BLaER1 treated with 17β-estradiol and CSF1 and Interleukin-3, amounts not matched to agents 10 nM and 100 nM (cell line): ENCODE data around the gene RASGEF1B.
A peak's percentile ranks its signal among the peaks of the same experiment; 100 is the strongest.
"Not testable (repeated sequence)": the region's sequence is repeated elsewhere in the genome, so short reads cannot be mapped to it uniquely, and the experiment has no call there.

Experiments
- H3K27ac ChIP-seq, 11 experiments: shearing (Covaris generic); formaldehyde crosslinking; 2 replicates each; pipeline ENCODE4 v1.8.1; 2022
- H3K27me3 ChIP-seq, 11 experiments: shearing (Covaris generic); formaldehyde crosslinking; 2 replicates each; pipeline ENCODE4 v1.8.1; 2022
- H3K36me3 ChIP-seq, 11 experiments: shearing (Covaris generic); formaldehyde crosslinking; 2 replicates each; pipeline ENCODE4 v1.8.1; 2022
- H3K4me1 ChIP-seq, 10 experiments: shearing (Covaris generic); formaldehyde crosslinking; 2 replicates each; pipeline ENCODE4 v1.8.1; 2022
- H3K4me2 ChIP-seq, 11 experiments: shearing (Covaris generic); formaldehyde crosslinking; 2 replicates each; pipeline ENCODE4 v1.8.1; 2022
- H3K4me3 ChIP-seq, 10 experiments: shearing (Covaris generic); formaldehyde crosslinking; 2 replicates each; pipeline ENCODE4 v1.8.1; 2022
- H3K9ac ChIP-seq, 11 experiments: shearing (Covaris generic); formaldehyde crosslinking; 2 replicates each; pipeline ENCODE4 v1.8.1; 2022
- H3K9me3 ChIP-seq, 11 experiments: shearing (Covaris generic); formaldehyde crosslinking; replicated peaks in 1 of 11; 2 replicates each; pipeline ENCODE4 v1.8.1; 2022
- H4K20me1 ChIP-seq, 11 experiments: shearing (Covaris generic); formaldehyde crosslinking; 2 replicates each; pipeline ENCODE4 v1.8.1; 2022
- Cebpa-rat ChIP-seq, 11 experiments: shearing (Covaris generic); IDR thresholded peaks; 2 replicates each; pipeline ENCODE4 v1.8.1; 2022

RASGEF1B gene

GRCh38 chr4:81408341-81408740 is 63.4 kb downstream of the RASGEF1B start:
- Histone ChIP-seq H3K36me3 (no peaks in the 10 kb centered on the region), H3K27ac (no peak overlapping the region), H4K20me1 (no peaks in the 10 kb centered on the region), H3K27me3 (no peaks in the 10 kb centered on the region), H3K4me2 (no peak overlapping the region), H3K4me3 (no peak overlapping the region), H3K9ac (no peak overlapping the region), H3K9me3 (no peaks in the 10 kb centered on the region), H3K4me1 (no peaks in the 10 kb centered on the region)
- TF ChIP-seq Cebpa-rat (IDR thresholded peaks at IDR 0.05) = no peak

- no peak overlapping the region for H3K27ac ChIP-seq
- no peak overlapping the region for H3K9ac ChIP-seq
- no peak for TF ChIP-seq Cebpa-rat (IDR thresholded peaks at IDR 0.05)
- no peak overlapping the region for H3K4me3 ChIP-seq
- no peaks in the 10 kb centered on the region for H3K9me3 ChIP-seq
- no peaks in the 10 kb centered on the region for H3K27me3 ChIP-seq
- H4K20me1 ChIP-seq = no peaks in the 10 kb centered on the region
- no peaks in the 10 kb centered on the region for H3K4me1 ChIP-seq
- H3K36me3 ChIP-seq = no peaks in the 10 kb centered on the region
- H3K4me2 ChIP-seq = no peak overlapping the region
Observed at GRCh38 chr4:81407726-81408125, 64.0 kb downstream of the RASGEF1B start.

GRCh38 chr4:81406481-81406880 is 65.2 kb downstream of the RASGEF1B start:
- not testable (repeated sequence) for H4K20me1 ChIP-seq, H3K9me3 ChIP-seq, H3K9ac ChIP-seq, H3K4me3 ChIP-seq, H3K4me1 ChIP-seq, H3K4me2 ChIP-seq, H3K27me3 ChIP-seq, H3K27ac ChIP-seq, H3K36me3 ChIP-seq

GRCh38 chr4:81405900-81406401 is 65.8 kb downstream of the RASGEF1B start:
- no peaks in the 10 kb centered on the region for H3K36me3 ChIP-seq
- H3K4me1 ChIP-seq = 0 out of 20 replicates have a peak, but pooled peaks cover 0 to 3% (median 0%) of the 10 kb centered on the region in 10 experiments
- peak in 8 of 11 experiments; percentile 63 to 97 (median 79); a peak in 11 of 22 replicates for TF ChIP-seq Cebpa-rat (IDR thresholded peaks at IDR 0.05)
- no peaks in the 10 kb centered on the region for H3K9me3 ChIP-seq
- H3K9ac ChIP-seq = no peak overlapping the region
- H4K20me1 ChIP-seq = no peaks in the 10 kb centered on the region
- peak overlapping the region in 1 of 10 experiments; percentile 28; a peak in 1 of 20 replicates for H3K4me3 ChIP-seq
- no peaks in the 10 kb centered on the region for H3K27me3 ChIP-seq
- peak overlapping the region in 4 of 11 experiments; percentile 11 to 58 (median 27); a peak in 3 of 22 replicates for H3K4me2 ChIP-seq
- no peak overlapping the region for H3K27ac ChIP-seq

GRCh38 chr4:81404741-81405140 is 67.0 kb downstream of the RASGEF1B start:
- Histone ChIP-seq H3K27me3 (no peaks in the 10 kb centered on the region), H4K20me1 (no peaks in the 10 kb centered on the region), H3K27ac (no peak overlapping the region), H3K36me3 (no peaks in the 10 kb centered on the region), H3K4me3 (no peak overlapping the region), H3K9ac (no peak overlapping the region), H3K4me1 (peaks cover 0 to 3% (median 0%) of the 10 kb centered on the region in 10 experiments; a peak in 1 of 20 replicates), H3K4me2 (no peak overlapping the region), H3K9me3 (no peaks in the 10 kb centered on the region)
- no peak for TF ChIP-seq Cebpa-rat (IDR thresholded peaks at IDR 0.05)

GRCh38 chr4:81404294-81404693 is 67.4 kb downstream of the RASGEF1B start:
- no peak overlapping the region for H3K4me2 ChIP-seq

GRCh38 chr4:81399306-81400086 is 72.2 kb downstream of the RASGEF1B start:
- no peaks in the 10 kb centered on the region for H4K20me1 ChIP-seq
- H3K27me3 ChIP-seq = no peaks in the 10 kb centered on the region
- no peak overlapping the region for H3K27ac ChIP-seq
- H3K9me3 ChIP-seq = no peaks in the 10 kb centered on the region
- TF ChIP-seq Cebpa-rat (IDR thresholded peaks at IDR 0.05) = no peak
- H3K9ac ChIP-seq = no peak overlapping the region
- H3K4me3 ChIP-seq = no peak overlapping the region
- peaks cover 0 to 3% (median 0%) of the 10 kb centered on the region in 10 experiments; a peak in 1 of 20 replicates for H3K4me1 ChIP-seq
- H3K4me2 ChIP-seq = no peak overlapping the region
- no peaks in the 10 kb centered on the region for H3K36me3 ChIP-seq

More at GRCh38 chr4:81404294-81404693, 67.4 kb downstream of the RASGEF1B start:
- Histone ChIP-seq H3K36me3 (no peaks in the 10 kb centered on the region), H3K4me1 (peaks cover 0 to 3% (median 0%) of the 10 kb centered on the region in 10 experiments; a peak in 1 of 20 replicates), H3K9me3 (no peaks in the 10 kb centered on the region), H4K20me1 (no peaks in the 10 kb centered on the region), H3K4me3 (no peak overlapping the region), H3K9ac (no peak overlapping the region), H3K27ac (no peak overlapping the region), H3K27me3 (no peaks in the 10 kb centered on the region)
- no peak for TF ChIP-seq Cebpa-rat (IDR thresholded peaks at IDR 0.05)

GRCh38 chr4:81398379-81398778 is 73.3 kb downstream of the RASGEF1B start:
- Histone ChIP-seq H3K9me3 (no peaks in the 10 kb centered on the region), H3K9ac (no peak overlapping the region), H3K27ac (no peak overlapping the region), H3K36me3 (no peaks in the 10 kb centered on the region), H3K4me3 (no peak overlapping the region), H3K27me3 (no peaks in the 10 kb centered on the region), H3K4me1 (peaks cover 0 to 3% (median 0%) of the 10 kb centered on the region in 10 experiments; a peak in 1 of 20 replicates), H3K4me2 (no peak overlapping the region), H4K20me1 (no peaks in the 10 kb centered on the region)
- TF ChIP-seq Cebpa-rat (IDR thresholded peaks at IDR 0.05) = no peak

- H4K20me1 ChIP-seq = no peaks in the 10 kb centered on the region
- H3K9ac ChIP-seq = no peak overlapping the region
- H3K4me3 ChIP-seq = no peak overlapping the region
- H3K27me3 ChIP-seq = no peaks in the 10 kb centered on the region
- peaks cover 0 to 3% (median 0%) of the 10 kb centered on the region in 10 experiments; a peak in 1 of 20 replicates for H3K4me1 ChIP-seq
- no peak overlapping the region for H3K4me2 ChIP-seq
- H3K27ac ChIP-seq = no peak overlapping the region
- no peaks in the 10 kb centered on the region for H3K9me3 ChIP-seq
- no peaks in the 10 kb centered on the region for H3K36me3 ChIP-seq
- TF ChIP-seq Cebpa-rat (IDR thresholded peaks at IDR 0.05) = no peak
Observed at GRCh38 chr4:81397635-81398034, 74.1 kb downstream of the RASGEF1B start.

GRCh38 chr4:81395239-81395638 is 76.5 kb downstream of the RASGEF1B start:
- TF ChIP-seq Cebpa-rat (IDR thresholded peaks at IDR 0.05) = no peak
- Histone ChIP-seq H4K20me1 (no peaks in the 10 kb centered on the region), H3K4me3 (no peak overlapping the region), H3K27ac (no peak overlapping the region), H3K9me3 (no peaks in the 10 kb centered on the region), H3K9ac (no peak overlapping the region), H3K27me3 (no peaks in the 10 kb centered on the region), H3K4me2 (no peak overlapping the region), H3K36me3 (no peaks in the 10 kb centered on the region), H3K4me1 (no peaks in the 10 kb centered on the region; a peak in 1 of 20 replicates)
